Measurements from ENCODE around the gene QSER1.
A peak's percentile ranks its signal among the peaks of the same experiment; 100 is the strongest.

Gene QSER1

GRCh38 chr11:32991427-32991826 is 98.8 kb downstream of the QSER1 start:
- no peaks in the 10 kb centered on the region for H3K4me1 ChIP-seq (ENCODE audit: control insufficient read depth, insufficient read depth, low read length)
- H3K9me3 ChIP-seq (ENCODE audit: control insufficient read depth, insufficient read depth, low read depth, low read length) = peaks cover 12% of the 10 kb centered on the region
- no peak overlapping the region for H3K9ac ChIP-seq (ENCODE audit: low read length)
- no peak overlapping the region for H3K27ac ChIP-seq (ENCODE audit: low read depth, low read length)
- H3K36me3 ChIP-seq (ENCODE audit: control insufficient read depth, insufficient read depth, low read length) = no peaks in the 10 kb centered on the region
- no peak overlapping the region for H3K4me3 ChIP-seq (ENCODE audit: low read depth, low read length)
- no peaks in the 10 kb centered on the region for H3K27me3 ChIP-seq (ENCODE audit: control insufficient read depth, insufficient read depth, low read length)

- Histone ChIP-seq H3K9ac (ENCODE audit: low read length) (no peak overlapping the region), H3K27ac (ENCODE audit: low read depth, low read length) (no peak overlapping the region), H3K4me1 (ENCODE audit: control insufficient read depth, insufficient read depth, low read length) (no peaks in the 10 kb centered on the region), H3K9me3 (ENCODE audit: control insufficient read depth, insufficient read depth, low read depth, low read length) (peaks cover 12% of the 10 kb centered on the region), H3K27me3 (ENCODE audit: control insufficient read depth, insufficient read depth, low read length) (no peaks in the 10 kb centered on the region), H3K4me3 (ENCODE audit: low read depth, low read length) (no peak overlapping the region), H3K36me3 (ENCODE audit: control insufficient read depth, insufficient read depth, low read length) (no peaks in the 10 kb centered on the region)
Measured at GRCh38 chr11:32991898-32992297, 99.3 kb downstream of the QSER1 start.

GRCh38 chr11:33000181-33000580 is 107.6 kb downstream of the QSER1 start:
- H3K4me3 ChIP-seq (ENCODE audit: low read depth, low read length) = no peak overlapping the region
- H3K36me3 ChIP-seq (ENCODE audit: control insufficient read depth, insufficient read depth, low read length) = no peaks in the 10 kb centered on the region
- no peak overlapping the region for H3K27ac ChIP-seq (ENCODE audit: low read depth, low read length)

GRCh38 chr11:33001281-33001680 is 108.7 kb downstream of the QSER1 start:
- no peaks in the 10 kb centered on the region for H3K27me3 ChIP-seq (ENCODE audit: control insufficient read depth, insufficient read depth, low read length)
- no peak overlapping the region for H3K4me3 ChIP-seq (ENCODE audit: low read depth, low read length)
- H3K9me3 ChIP-seq (ENCODE audit: control insufficient read depth, insufficient read depth, low read depth, low read length) = no peaks in the 10 kb centered on the region
- no peaks in the 10 kb centered on the region for H3K36me3 ChIP-seq (ENCODE audit: control insufficient read depth, insufficient read depth, low read length)
- H3K4me1 ChIP-seq (ENCODE audit: control insufficient read depth, insufficient read depth, low read length) = no peaks in the 10 kb centered on the region
- no peak overlapping the region for H3K27ac ChIP-seq (ENCODE audit: low read depth, low read length)
- no peak overlapping the region for H3K9ac ChIP-seq (ENCODE audit: low read length)

More at GRCh38 chr11:33000181-33000580, 107.6 kb downstream of the QSER1 start:
- Histone ChIP-seq H3K9ac (ENCODE audit: low read length) (no peak overlapping the region), H3K4me1 (ENCODE audit: control insufficient read depth, insufficient read depth, low read length) (no peaks in the 10 kb centered on the region), H3K9me3 (ENCODE audit: control insufficient read depth, insufficient read depth, low read depth, low read length) (no peaks in the 10 kb centered on the region), H3K27me3 (ENCODE audit: control insufficient read depth, insufficient read depth, low read length) (no peaks in the 10 kb centered on the region)

GRCh38 chr11:33001751-33002542 is 109.3 kb downstream of the QSER1 start:
- Histone ChIP-seq H3K27me3 (ENCODE audit: control insufficient read depth, insufficient read depth, low read length) (no peaks in the 10 kb centered on the region), H3K4me3 (ENCODE audit: low read depth, low read length) (no peak overlapping the region), H3K9me3 (ENCODE audit: control insufficient read depth, insufficient read depth, low read depth, low read length) (no peaks in the 10 kb centered on the region), H3K36me3 (ENCODE audit: control insufficient read depth, insufficient read depth, low read length) (no peaks in the 10 kb centered on the region), H3K9ac (ENCODE audit: low read length) (no peak overlapping the region), H3K4me1 (ENCODE audit: control insufficient read depth, insufficient read depth, low read length) (no peaks in the 10 kb centered on the region), H3K27ac (ENCODE audit: low read depth, low read length) (no peak overlapping the region)

GRCh38 chr11:33005175-33005574 is 112.6 kb downstream of the QSER1 start:
- Histone ChIP-seq H3K27ac (ENCODE audit: low read depth, low read length) (no peak overlapping the region), H3K9ac (ENCODE audit: low read length) (no peak overlapping the region), H3K36me3 (ENCODE audit: control insufficient read depth, insufficient read depth, low read length) (no peaks in the 10 kb centered on the region), H3K4me3 (ENCODE audit: low read depth, low read length) (no peak overlapping the region), H3K4me1 (ENCODE audit: control insufficient read depth, insufficient read depth, low read length) (no peaks in the 10 kb centered on the region), H3K9me3 (ENCODE audit: control insufficient read depth, insufficient read depth, low read depth, low read length) (no peaks in the 10 kb centered on the region), H3K27me3 (ENCODE audit: control insufficient read depth, insufficient read depth, low read length) (no peaks in the 10 kb centered on the region)

- no peaks in the 10 kb centered on the region for H3K27me3 ChIP-seq (ENCODE audit: control insufficient read depth, insufficient read depth, low read length)
- no peaks in the 10 kb centered on the region for H3K36me3 ChIP-seq (ENCODE audit: control insufficient read depth, insufficient read depth, low read length)
- H3K4me1 ChIP-seq (ENCODE audit: control insufficient read depth, insufficient read depth, low read length) = no peaks in the 10 kb centered on the region
- no peak overlapping the region for H3K4me3 ChIP-seq (ENCODE audit: low read depth, low read length)
- no peak overlapping the region for H3K27ac ChIP-seq (ENCODE audit: low read depth, low read length)
- no peak overlapping the region for H3K9ac ChIP-seq (ENCODE audit: low read length)
- H3K9me3 ChIP-seq (ENCODE audit: control insufficient read depth, insufficient read depth, low read depth, low read length) = no peaks in the 10 kb centered on the region
Measured at GRCh38 chr11:33006010-33006409, 113.4 kb downstream of the QSER1 start.

- Histone ChIP-seq H3K4me1 (ENCODE audit: control insufficient read depth, insufficient read depth, low read length) (peaks cover 14% of the 10 kb centered on the region), H3K27me3 (ENCODE audit: control insufficient read depth, insufficient read depth, low read length) (peaks cover 14% of the 10 kb centered on the region), H3K9me3 (ENCODE audit: control insufficient read depth, insufficient read depth, low read depth, low read length) (no peaks in the 10 kb centered on the region), H3K4me3 (ENCODE audit: low read depth, low read length) (no peak overlapping the region), H3K27ac (ENCODE audit: low read depth, low read length) (no peak overlapping the region), H3K36me3 (ENCODE audit: control insufficient read depth, insufficient read depth, low read length) (no peaks in the 10 kb centered on the region), H3K9ac (ENCODE audit: low read length) (no peak overlapping the region)
Measured at GRCh38 chr11:33013755-33014154, 121.1 kb downstream of the QSER1 start.

GRCh38 chr11:33015621-33016551 is 123.3 kb downstream of the QSER1 start, which contains the start of gene DEPDC7:
TSS of gene DEPDC7 (plus strand) at chr11:33015878. CDS start at chr11:33015956, 78 bp downstream.
- H3K9me3 ChIP-seq (ENCODE audit: control insufficient read depth, insufficient read depth, low read depth, low read length) = no peaks in the 10 kb centered on the region
- peak within 1 kb of the TSS; percentile 54 for H3K9ac ChIP-seq (ENCODE audit: low read length)
- H3K4me1 ChIP-seq (ENCODE audit: control insufficient read depth, insufficient read depth, low read length) = peaks cover 14% of the 10 kb centered on the region
- no peak within 1 kb of the TSS for H3K27ac ChIP-seq (ENCODE audit: low read depth, low read length)
- peak within 1 kb of the TSS; percentile 74 for H3K4me3 ChIP-seq (ENCODE audit: low read depth, low read length)
- peaks cover 14% of the 10 kb centered on the region for H3K27me3 ChIP-seq (ENCODE audit: control insufficient read depth, insufficient read depth, low read length)
- no peaks in the 10 kb centered on the region for H3K36me3 ChIP-seq (ENCODE audit: control insufficient read depth, insufficient read depth, low read length)

GRCh38 chr11:33016654-33017053 is 124.0 kb downstream of the QSER1 start:
- peaks cover 14% of the 10 kb centered on the region for H3K27me3 ChIP-seq (ENCODE audit: control insufficient read depth, insufficient read depth, low read length)
- H3K9me3 ChIP-seq (ENCODE audit: control insufficient read depth, insufficient read depth, low read depth, low read length) = no peaks in the 10 kb centered on the region
- peak overlapping the region; percentile 54 for H3K9ac ChIP-seq (ENCODE audit: low read length)
- H3K4me1 ChIP-seq (ENCODE audit: control insufficient read depth, insufficient read depth, low read length) = peaks cover 14% of the 10 kb centered on the region
- peak overlapping the region; percentile 74 for H3K4me3 ChIP-seq (ENCODE audit: low read depth, low read length)
- no peaks in the 10 kb centered on the region for H3K36me3 ChIP-seq (ENCODE audit: control insufficient read depth, insufficient read depth, low read length)
- H3K27ac ChIP-seq (ENCODE audit: low read depth, low read length) = no peak overlapping the region

GRCh38 chr11:33017478-33017877 is 124.9 kb downstream of the QSER1 start:
- no peaks in the 10 kb centered on the region for H3K36me3 ChIP-seq (ENCODE audit: control insufficient read depth, insufficient read depth, low read length)
- no peak overlapping the region for H3K4me3 ChIP-seq (ENCODE audit: low read depth, low read length)
- no peak overlapping the region for H3K27ac ChIP-seq (ENCODE audit: low read depth, low read length)
- no peak overlapping the region for H3K9ac ChIP-seq (ENCODE audit: low read length)
- peaks cover 14% of the 10 kb centered on the region for H3K27me3 ChIP-seq (ENCODE audit: control insufficient read depth, insufficient read depth, low read length)
- no peaks in the 10 kb centered on the region for H3K9me3 ChIP-seq (ENCODE audit: control insufficient read depth, insufficient read depth, low read depth, low read length)
- peaks cover 14% of the 10 kb centered on the region for H3K4me1 ChIP-seq (ENCODE audit: control insufficient read depth, insufficient read depth, low read length)
